ENCODE measurements around the gene CHRNA7.

CHRNA7 gene

DNA sequence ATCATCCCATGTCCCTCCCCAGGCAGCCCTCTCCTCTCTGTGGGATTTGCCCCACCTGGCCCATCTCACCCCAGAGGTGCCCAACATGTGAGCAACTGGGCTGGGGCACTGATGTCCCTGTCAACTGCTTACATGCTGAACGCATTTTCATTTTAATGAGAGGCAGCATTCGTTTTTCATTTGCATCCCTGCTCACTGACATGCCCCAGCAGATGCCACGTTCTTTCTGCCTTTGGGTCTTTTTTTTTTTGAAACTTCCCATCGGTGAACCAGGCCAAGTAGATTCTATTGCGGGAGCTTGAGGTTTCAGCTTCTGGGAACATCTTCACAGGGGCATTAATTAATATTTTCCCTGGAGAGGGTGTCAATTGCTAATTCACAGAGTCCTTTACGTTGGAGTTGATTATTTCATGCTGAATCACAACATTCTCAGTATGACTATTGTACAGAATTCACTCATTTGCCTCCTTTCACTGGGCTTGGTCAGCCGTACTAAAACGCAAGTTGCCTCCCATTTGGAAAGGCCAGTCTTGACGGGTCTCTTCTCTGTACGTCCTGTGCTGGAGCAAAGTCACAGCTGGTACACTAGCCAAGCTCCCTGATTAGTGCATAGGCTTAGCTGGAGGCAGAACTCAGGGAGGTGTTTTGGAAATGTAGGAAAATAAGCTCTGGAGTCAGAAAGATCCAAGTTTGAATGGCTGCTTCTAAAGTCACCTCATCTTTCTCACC is 69.8 kb downstream of the CHRNA7 start:
- H3K4me2 ChIP-seq (ENCODE audit: low read depth, low read length, poor library complexity, severe bottlenecking): no peak overlapping the region
- no peaks in the 10 kb centered on the region for H3K79me2 ChIP-seq (ENCODE audit: insufficient read depth, low read length)
- no peak for TF ChIP-seq EZH2phosphoT487 (IDR thresholded peaks at IDR 0.05; ENCODE audit: borderline replicate concordance)
- TF ChIP-seq, protein P1, sequence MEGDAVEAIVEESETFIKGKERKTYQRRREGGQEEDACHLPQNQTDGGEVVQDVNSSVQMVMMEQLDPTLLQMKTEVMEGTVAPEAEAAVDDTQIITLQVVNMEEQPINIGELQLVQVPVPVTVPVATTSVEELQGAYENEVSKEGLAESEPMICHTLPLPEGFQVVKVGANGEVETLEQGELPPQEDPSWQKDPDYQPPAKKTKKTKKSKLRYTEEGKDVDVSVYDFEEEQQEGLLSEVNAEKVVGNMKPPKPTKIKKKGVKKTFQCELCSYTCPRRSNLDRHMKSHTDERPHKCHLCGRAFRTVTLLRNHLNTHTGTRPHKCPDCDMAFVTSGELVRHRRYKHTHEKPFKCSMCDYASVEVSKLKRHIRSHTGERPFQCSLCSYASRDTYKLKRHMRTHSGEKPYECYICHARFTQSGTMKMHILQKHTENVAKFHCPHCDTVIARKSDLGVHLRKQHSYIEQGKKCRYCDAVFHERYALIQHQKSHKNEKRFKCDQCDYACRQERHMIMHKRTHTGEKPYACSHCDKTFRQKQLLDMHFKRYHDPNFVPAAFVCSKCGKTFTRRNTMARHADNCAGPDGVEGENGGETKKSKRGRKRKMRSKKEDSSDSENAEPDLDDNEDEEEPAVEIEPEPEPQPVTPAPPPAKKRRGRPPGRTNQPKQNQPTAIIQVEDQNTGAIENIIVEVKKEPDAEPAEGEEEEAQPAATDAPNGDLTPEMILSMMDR (conservative IDR thresholded peaks at IDR 0.05; ENCODE audit: low read length): no peak
- H3K9me3 ChIP-seq (ENCODE audit: insufficient read depth, low read depth, low read length): no peaks in the 10 kb centered on the region
- no peaks in the 10 kb centered on the region for H3K9me2 ChIP-seq (replicated peaks; ENCODE audit: low read depth, low read length)
- H3K9ac ChIP-seq (ENCODE audit: low read depth, low read length, poor library complexity, severe bottlenecking): no peak overlapping the region
- H3K4me3 ChIP-seq (ENCODE audit: low read length, poor library complexity, severe bottlenecking): no peak overlapping the region
- H4K20me1 ChIP-seq (ENCODE audit: insufficient read depth, low read length, poor library complexity, severe bottlenecking): no peaks in the 10 kb centered on the region
- no peaks in the 10 kb centered on the region for H3K36me3 ChIP-seq (ENCODE audit: insufficient read depth, low read length)
- H2AFZ ChIP-seq (ENCODE audit: low read length): no peak overlapping the region
- H3K27me3 ChIP-seq (ENCODE audit: insufficient read depth, low read length, poor library complexity, severe bottlenecking): no peaks in the 10 kb centered on the region
- no peaks in the 10 kb centered on the region for H3K4me1 ChIP-seq (ENCODE audit: insufficient read depth, low read length, poor library complexity, severe bottlenecking)
- H3F3A ChIP-seq (ENCODE audit: low read depth): no peaks in the 10 kb centered on the region

DNA sequence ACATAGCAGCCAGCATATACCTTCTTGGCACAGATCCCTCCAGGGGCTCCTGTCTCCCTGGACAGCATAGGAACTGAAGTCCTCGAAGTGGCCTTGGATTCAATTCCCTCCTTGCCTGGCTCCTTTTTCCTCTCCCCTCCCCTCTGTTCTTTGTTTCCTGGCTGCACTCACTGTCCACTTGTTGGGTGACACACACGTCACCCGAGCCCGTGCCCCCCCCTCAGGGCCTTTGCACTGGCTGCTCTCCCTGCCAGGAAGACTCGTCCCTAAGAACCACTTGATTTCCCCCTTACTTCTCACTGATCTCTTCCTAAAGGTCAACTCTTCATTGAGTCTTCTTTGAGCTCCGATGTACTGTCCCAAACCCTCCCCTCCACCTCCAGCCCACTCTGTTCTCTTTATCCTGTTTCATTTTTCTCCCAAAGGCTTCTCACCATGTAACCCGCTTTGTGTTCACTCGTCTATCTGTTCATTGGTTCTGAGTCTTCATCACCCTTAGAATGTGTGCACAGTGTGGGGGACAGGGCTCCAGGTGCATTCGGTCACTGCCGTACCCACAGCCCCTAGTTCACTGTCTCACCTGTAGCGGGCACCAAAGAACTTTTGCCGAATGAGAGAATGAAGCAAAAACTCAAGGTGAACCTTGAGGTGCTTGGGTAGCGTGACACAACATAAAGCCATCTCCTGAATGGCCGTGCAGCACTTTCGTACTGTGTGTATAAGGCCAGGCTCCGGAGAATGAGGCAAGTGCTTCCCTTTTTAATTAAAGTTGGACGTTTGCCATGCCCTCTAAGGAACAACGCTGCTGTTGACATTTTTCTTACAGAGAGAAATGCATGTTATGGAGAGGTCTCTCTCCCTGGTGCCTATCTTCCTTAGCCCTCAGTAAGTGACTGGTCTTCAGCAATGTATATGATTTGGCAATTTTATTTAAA is 74.0 kb downstream of the CHRNA7 start:
- no peak overlapping the region for H3K4me3 ChIP-seq (ENCODE audit: low read length, poor library complexity, severe bottlenecking)
- H3K4me1 ChIP-seq (ENCODE audit: insufficient read depth, low read length, poor library complexity, severe bottlenecking): no peaks in the 10 kb centered on the region
- no peak overlapping the region for H3K9ac ChIP-seq (ENCODE audit: low read depth, low read length, poor library complexity, severe bottlenecking)
- TF ChIP-seq, protein P1 (conservative IDR thresholded peaks at IDR 0.05; ENCODE audit: low read length): no peak
- no peak for TF ChIP-seq EZH2phosphoT487 (IDR thresholded peaks at IDR 0.05; ENCODE audit: borderline replicate concordance)
- no peaks in the 10 kb centered on the region for H3K9me2 ChIP-seq (replicated peaks; ENCODE audit: low read depth, low read length)
- H3K79me2 ChIP-seq (ENCODE audit: insufficient read depth, low read length): no peaks in the 10 kb centered on the region
- H3F3A ChIP-seq (ENCODE audit: low read depth): no peaks in the 10 kb centered on the region
- H3K27me3 ChIP-seq (ENCODE audit: insufficient read depth, low read length, poor library complexity, severe bottlenecking): no peaks in the 10 kb centered on the region
- no peaks in the 10 kb centered on the region for H3K36me3 ChIP-seq (ENCODE audit: insufficient read depth, low read length)
- H3K9me3 ChIP-seq (ENCODE audit: insufficient read depth, low read depth, low read length): no peaks in the 10 kb centered on the region
- H2AFZ ChIP-seq (ENCODE audit: low read length): no peak overlapping the region
- no peak overlapping the region for H3K4me2 ChIP-seq (ENCODE audit: low read depth, low read length, poor library complexity, severe bottlenecking)
- no peaks in the 10 kb centered on the region for H4K20me1 ChIP-seq (ENCODE audit: insufficient read depth, low read length, poor library complexity, severe bottlenecking)

DNA sequence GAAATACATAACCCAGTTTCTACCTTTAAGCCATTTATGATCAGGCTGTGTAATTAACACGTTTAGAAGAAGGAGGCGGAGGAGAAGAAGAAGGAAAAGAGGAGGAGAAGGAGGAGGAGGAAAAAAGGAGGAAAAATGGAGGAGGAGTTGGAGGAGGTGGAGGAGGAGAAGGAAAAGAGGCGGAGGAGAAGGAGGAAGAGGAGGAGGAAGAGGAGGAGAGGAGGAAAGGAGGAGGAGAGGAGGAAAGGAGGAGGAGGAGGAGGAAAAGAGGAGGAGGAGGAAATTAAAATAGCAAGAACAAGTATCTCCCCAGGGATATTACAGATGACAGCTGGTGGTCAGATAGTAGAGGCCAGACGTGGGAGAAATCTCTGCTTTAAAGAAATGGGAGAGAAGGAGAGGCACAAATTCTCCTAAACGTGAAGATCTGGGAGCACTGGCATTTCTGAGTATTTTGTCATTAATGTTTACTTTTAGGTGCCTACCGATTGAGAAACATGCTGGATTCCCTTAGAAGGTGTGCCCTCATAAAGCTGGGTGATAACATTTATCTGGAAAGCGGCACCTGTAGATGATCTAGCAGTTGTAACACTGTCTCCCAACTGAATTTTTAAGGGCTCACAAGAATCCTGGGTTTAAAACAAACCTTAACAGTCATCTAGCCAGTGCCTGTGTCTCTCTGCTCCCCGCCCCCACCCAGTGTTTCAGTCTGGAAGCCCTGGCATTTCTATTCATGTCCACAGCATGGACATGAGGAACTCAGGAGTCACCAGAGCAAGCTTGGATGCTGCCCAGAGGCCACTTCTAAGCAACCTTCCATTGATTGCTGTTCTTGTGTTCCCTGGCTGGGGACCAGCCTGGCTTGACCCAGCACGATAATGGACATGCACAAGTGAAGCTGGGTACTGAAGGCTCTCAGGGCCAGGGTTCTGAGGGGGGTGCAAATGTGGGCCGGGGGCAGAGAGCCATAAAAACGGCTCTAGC is 75.2 kb downstream of the CHRNA7 start:
- TF ChIP-seq, protein P1 (conservative IDR thresholded peaks at IDR 0.05; ENCODE audit: low read length): no peak
- Histone ChIP-seq H3K9me3 (ENCODE audit: insufficient read depth, low read depth, low read length) (no peaks in the 10 kb centered on the region), H4K20me1 (ENCODE audit: insufficient read depth, low read length, poor library complexity, severe bottlenecking) (no peaks in the 10 kb centered on the region), H2AFZ (ENCODE audit: low read length) (no peak overlapping the region), H3K36me3 (ENCODE audit: insufficient read depth, low read length) (no peaks in the 10 kb centered on the region), H3K4me3 (ENCODE audit: low read length, poor library complexity, severe bottlenecking) (no peak overlapping the region), H3K4me2 (ENCODE audit: low read depth, low read length, poor library complexity, severe bottlenecking) (no peak overlapping the region), H3F3A (ENCODE audit: low read depth) (no peaks in the 10 kb centered on the region), H3K79me2 (ENCODE audit: insufficient read depth, low read length) (no peaks in the 10 kb centered on the region), H3K27me3 (ENCODE audit: insufficient read depth, low read length, poor library complexity, severe bottlenecking) (no peaks in the 10 kb centered on the region), H3K9me2 (replicated peaks; ENCODE audit: low read depth, low read length) (no peaks in the 10 kb centered on the region), H3K4me1 (ENCODE audit: insufficient read depth, low read length, poor library complexity, severe bottlenecking) (no peaks in the 10 kb centered on the region), H3K9ac (ENCODE audit: low read depth, low read length, poor library complexity, severe bottlenecking) (no peak overlapping the region)
